Femur (tissue), 1 donor: ENCODE measurements around the gene AAK1.
"Not testable (repeated sequence)": the region's sequence is repeated elsewhere in the genome, so short reads cannot be mapped to it uniquely, and the experiment has no call there.

Source experiments
- DNase-seq: peaks from one replicate; pipeline ENCODE4 v3.0.0-alpha.2; 2017

Gene AAK1

GRCh38 chr2:69659349-69659748, 15.8 kb upstream of the AAK1 start:
- no peak for DNase-seq

DNA sequence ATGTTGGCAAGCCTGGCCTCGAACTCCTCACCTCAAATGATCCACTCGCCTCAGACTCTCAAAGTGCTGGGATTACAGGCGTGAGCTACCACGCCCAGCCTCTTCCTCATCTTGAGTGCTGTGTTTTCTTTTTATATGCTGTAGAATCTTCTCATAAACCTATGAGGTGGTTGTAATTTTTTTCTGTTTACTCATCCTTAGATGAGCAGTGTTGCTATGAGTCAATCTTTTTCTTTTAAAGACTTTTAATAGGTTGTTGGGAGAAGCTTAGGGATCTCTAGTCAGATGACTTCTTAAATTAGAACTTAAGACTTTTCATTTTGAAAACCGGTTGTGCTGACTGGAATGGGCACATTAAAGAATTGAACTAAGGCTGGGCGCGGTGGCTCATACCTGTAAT, 8.7 kb upstream of the AAK1 start:
- DNase-seq, result no peak

DNA sequence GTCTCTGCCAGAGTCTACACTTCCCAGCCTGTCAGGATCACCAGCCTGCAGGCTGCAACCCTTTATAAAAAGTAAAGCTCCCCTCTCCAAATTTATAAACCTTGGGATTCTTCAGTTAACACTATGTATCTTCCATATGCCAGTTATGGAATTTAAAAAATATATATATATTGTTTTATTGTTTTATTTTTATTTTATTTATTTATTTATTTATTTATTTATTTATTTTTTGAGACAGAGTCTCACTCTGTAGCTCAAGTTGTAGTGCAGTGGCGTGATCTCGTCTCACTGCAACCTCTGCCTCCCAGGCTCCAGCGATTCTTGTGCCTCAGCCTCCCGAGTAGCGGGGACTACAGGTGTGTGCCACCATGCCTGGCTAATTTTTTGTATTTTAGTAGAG, 3.7 kb upstream of the AAK1 start:
- not testable (repeated sequence) for DNase-seq

- DNase-seq, result no peak
Measured at GRCh38 chr2:69646714-69647113, 3.2 kb upstream of the AAK1 start.

GRCh38 chr2:69645921-69646320, 2.4 kb upstream of the AAK1 start:
- no peak for DNase-seq

- DNase-seq, result no peak
Measured at GRCh38 chr2:69645031-69645431, 1.5 kb upstream of the AAK1 start.

DNA sequence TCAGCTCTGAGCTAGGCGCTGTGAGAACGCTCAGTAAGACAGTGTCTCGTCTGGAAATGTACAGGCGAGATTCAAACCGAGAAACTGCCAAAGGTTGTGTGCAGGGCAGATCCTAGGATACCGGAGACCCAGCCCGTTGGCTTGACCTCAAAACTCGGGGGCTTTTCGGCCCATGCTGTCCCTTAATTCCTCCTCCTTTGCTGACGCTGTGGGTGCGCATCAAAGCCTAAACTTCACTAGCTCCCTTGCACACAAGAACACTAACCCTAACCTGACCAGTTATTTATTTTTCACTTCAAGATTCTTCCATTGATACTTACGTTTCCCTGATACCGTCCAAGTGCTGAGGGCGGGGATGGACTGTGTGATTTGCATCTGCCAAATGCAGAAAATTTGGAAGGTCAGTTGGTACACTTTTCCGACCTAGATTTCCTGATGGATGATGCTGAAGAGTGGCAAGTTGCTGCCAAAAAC, 1.0 kb upstream of the AAK1 start:
- no peak for DNase-seq

DNA sequence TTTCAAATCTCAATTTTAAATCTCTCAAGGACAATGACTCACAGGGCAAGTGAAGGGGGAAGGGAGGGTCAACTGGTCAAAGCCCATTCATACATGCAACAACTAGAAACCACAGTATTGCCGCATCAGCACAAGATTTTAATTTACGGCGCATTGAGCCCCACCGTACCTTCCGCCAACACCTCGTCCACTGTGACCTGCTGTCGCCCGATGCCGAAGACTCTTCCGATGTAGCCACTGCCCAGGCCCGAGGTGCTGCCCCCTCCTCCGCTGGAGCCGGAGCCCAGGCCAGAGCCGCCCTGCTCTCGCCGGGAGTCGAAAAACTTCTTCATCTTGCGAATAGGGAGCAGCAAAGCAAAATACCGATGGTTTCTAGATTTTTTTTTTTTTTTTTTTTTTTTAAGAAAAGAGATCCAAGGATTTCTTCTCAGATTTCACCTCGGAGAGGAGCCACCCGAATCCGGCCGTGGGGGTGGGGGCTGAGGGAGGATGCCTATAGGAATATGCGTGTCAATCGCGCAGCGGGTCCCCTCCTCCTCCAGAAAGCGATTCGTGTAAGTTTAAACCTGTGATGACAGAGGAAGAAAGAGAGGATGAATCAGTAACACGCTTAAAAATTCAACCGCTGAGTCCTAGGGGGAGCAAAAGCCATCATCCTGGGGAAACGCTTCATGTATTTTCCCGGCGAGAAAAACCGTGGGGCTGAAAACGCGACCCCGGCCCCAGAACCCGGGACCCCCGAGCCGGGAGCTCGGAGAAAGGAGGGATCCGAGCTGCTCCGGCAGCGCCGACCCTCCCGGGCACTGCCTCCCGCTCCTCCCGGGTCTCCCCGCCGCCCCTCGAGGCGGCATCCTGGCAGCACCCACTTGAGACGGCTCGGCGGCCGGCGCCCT, 584 bp downstream of the AAK1 start:
- peak; percentile 86 for DNase-seq

DNA sequence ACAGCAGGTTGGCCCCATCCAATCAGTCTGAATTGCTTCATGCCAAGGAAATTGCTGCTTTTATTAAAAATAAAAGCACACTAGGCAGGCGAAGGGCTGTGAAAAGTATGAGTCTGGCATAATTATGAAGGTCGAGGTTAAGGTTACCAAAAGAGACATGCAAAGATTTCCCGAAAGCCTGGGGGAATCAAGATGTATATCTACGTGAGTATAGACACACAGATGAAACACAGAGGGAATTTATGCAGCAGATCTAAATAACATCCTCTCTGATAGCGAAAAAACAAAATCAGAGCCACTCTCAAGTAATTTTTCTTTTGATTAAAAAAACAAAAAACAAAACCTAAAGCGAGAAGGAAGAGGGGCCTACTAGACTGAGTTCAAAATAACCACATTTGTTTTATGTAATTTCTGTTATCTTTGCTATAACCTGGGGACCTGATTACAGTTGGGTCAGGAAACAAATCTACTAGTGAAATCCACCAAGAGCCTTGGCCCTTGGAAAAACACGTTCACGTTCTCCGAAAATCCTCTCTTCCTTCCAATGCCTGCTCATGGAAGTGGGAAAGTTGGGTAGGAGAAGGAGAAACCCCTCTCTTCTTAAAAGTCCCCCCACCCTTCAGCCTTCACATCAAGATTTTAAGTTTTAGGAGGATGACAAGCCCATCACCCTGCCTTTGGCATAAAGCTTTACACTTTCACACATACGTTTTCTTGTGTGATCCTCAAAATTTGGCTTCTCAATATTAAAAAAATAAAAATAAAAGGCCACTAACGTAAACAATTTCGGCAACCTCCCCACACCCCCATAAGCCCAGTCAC, 1.4 kb downstream of the AAK1 start:
- DNase-seq, result no peak

- no peak for DNase-seq
Measured at GRCh38 chr2:69641471-69641870, 2.1 kb downstream of the AAK1 start.

- no peak for DNase-seq
Measured at GRCh38 chr2:69639266-69639665, 4.3 kb downstream of the AAK1 start.

DNA sequence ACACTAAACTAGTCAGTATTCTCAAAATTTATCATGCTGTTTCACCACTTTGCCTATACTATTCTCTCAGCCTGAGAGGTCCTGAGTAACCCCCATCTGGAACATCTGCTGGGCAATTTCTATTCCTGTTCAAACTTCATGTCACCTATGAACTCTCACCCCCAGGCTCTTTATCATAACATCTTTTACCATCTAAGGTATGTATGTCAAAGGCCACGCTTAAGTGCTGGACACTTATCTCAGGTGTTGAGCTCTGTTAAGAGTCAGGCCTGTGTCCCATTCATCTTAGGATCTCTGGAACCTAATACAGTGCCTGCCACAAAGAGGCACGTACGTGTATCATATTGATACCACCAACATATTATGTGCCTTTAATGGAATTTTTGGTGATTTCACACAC, 4.9 kb downstream of the AAK1 start:
- no peak for DNase-seq

- no peak for DNase-seq
Measured at GRCh38 chr2:69637923-69638322, 5.6 kb downstream of the AAK1 start.

- no peak for DNase-seq
Measured at GRCh38 chr2:69636395-69636794, 7.1 kb downstream of the AAK1 start.

GRCh38 chr2:69635432-69635831, 8.1 kb downstream of the AAK1 start:
- DNase-seq, result no peak

- no peak for DNase-seq
Measured at GRCh38 chr2:69634196-69634821, 9.2 kb downstream of the AAK1 start.

DNA sequence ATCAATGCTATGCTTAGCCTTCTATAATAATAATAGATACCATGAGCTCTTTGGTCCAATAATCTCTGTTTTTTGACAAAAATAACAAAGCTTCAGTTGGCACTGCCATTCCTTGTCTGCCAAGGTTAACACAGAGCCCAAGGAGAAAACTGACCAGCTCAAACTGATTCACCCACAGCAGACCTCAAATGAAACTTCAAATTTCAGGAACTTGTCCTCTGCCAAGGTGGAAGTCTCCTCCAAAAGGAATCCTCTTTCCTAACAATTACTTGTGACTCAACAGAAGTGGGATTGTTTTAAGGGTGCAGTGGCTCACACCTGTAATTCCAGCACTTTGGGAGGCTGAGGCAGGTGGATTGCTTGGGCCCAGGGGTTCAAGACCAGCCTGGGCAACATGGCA, 12.1 kb downstream of the AAK1 start:
- no peak for DNase-seq

GRCh38 chr2:69629921-69630608, 13.5 kb downstream of the AAK1 start:
- DNase-seq, result no peak

- DNase-seq, result no peak
Measured at GRCh38 chr2:69628325-69629021, 15.1 kb downstream of the AAK1 start.

GRCh38 chr2:69625078-69625795, 18.3 kb downstream of the AAK1 start:
- no peak for DNase-seq

DNA sequence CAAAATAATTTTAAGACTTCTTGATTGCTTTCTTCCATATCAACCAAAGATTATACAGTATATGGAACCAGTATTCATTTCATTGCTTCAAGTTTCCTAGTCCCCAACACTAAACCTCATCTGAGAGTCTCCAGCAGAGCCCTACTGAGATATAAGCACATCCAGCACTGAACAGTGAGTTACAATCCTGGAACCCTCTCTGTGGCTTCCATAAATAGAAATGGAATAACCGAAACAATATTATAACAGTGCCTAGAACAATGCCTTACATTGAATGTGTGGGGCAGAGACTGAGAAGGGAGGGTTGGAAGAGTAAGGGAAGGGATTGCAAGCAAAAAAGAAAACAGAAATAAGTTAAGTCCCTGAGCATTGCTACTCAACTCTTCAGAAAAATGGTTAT, 18.9 kb downstream of the AAK1 start:
- DNase-seq, result no peak

DNA sequence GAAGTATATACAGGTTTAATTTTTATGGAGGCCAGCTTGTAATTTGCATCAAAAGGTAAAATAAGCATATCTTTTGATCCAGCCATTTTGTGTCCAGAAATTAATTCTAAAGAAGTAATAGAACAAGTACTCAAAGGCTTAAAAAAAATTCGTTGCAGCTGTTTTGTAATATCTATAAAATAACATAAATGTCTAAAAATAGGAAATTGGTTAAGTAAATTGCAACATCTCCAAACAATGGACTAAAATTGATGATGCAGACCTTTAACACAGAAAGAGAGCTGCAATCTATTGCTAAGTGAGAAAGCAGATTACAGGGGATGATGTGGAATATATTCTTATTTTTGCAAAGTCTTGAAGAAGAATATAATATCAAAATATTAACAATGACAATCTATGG, 19.4 kb downstream of the AAK1 start:
- no peak for DNase-seq
